Epithelial cell of proximal tubule (primary cell): ENCODE results near the gene KBTBD13. TPM values are rescaled to one million over a fixed set of nuclear protein-coding genes. Genes with fewer than 3 reads are reported as not detected.

ENCODE experiments used
- DNase-seq: peaks from one replicate; pipeline ENCODE4 v3.0.0-alpha.2; 2011; ENCODE audit warnings: low read depth
- H3K4me3 ChIP-seq: 2 replicates; pipeline ENCODE4 v1.5.1; 2011; ENCODE audit warnings: low read depth, mild to moderate bottlenecking, low read length
- CTCF ChIP-seq: conservative IDR thresholded peaks from 2 replicates; pipeline ENCODE4 v1.5.1; 2012; ENCODE audit warnings: low read depth, mild to moderate bottlenecking, low read length
- total RNA-seq: library from RNA; depleted of rRNA; stranded (reverse); fragments of >200 nt; gene quantifications from 2 replicates; pipeline ENCODE4 v1.2.3, GENCODE V29; 2015

KBTBD13 gene
- total RNA-seq, 1 donor from 2014 or later = not detected

- TF ChIP-seq CTCF = no peak
- H3K4me3 ChIP-seq = no peak overlapping the region
- no peak for DNase-seq
These were observed 890 bp downstream of the KBTBD13 start for GRCh38 chr15:65077291-65077980.

- TF ChIP-seq CTCF = peak; percentile 69
- no peak overlapping the region for H3K4me3 ChIP-seq
- DNase-seq = no peak
These were observed 1.4 kb downstream of the KBTBD13 start for GRCh38 chr15:65077981-65078352.

GRCh38 chr15:65079580-65079979 is 3.0 kb downstream of the KBTBD13 start:
- TF ChIP-seq CTCF = no peak
- H3K4me3 ChIP-seq = no peak overlapping the region

GRCh38 chr15:65081270-65081669 is 4.7 kb downstream of the KBTBD13 start:
- no peak for DNase-seq
- no peak overlapping the region for H3K4me3 ChIP-seq
- TF ChIP-seq CTCF = no peak

More at GRCh38 chr15:65079580-65079979, 3.0 kb downstream of the KBTBD13 start:
- DNase-seq = no peak

- no peak overlapping the region for H3K4me3 ChIP-seq
- TF ChIP-seq CTCF = no peak
- no peak for DNase-seq
These were observed 5.2 kb downstream of the KBTBD13 start for GRCh38 chr15:65081758-65082157.

- H3K4me3 ChIP-seq = no peak overlapping the region
- TF ChIP-seq CTCF = no peak
- DNase-seq = no peak
These were observed 5.9 kb downstream of the KBTBD13 start for GRCh38 chr15:65082303-65082953.
